ENCODE data around the gene TVP23A.

The TVP23A gene

GRCh38 chr16:10817963-10818941 lies at the start of gene TVP23A:
TVP23A (minus strand) TSS chr16:10818794; CDS start chr16:10818493, 301 bp downstream.
- DNase-seq (ENCODE audit: low spot score) = no peak

GRCh38 chr16:10868104-10868595 lies 49.6 kb upstream of the TVP23A start:
- DNase-seq (ENCODE audit: low spot score) = no peak

- no peak for DNase-seq (ENCODE audit: low spot score)
Observed at GRCh38 chr16:10867199-10867598, 48.6 kb upstream of the TVP23A start.

- no peak for DNase-seq (ENCODE audit: low spot score)
Observed at GRCh38 chr16:10865991-10866966, 47.7 kb upstream of the TVP23A start.

GRCh38 chr16:10862438-10862837 lies 43.8 kb upstream of the TVP23A start:
- no peak for DNase-seq (ENCODE audit: low spot score)

GRCh38 chr16:10859658-10860057 lies 41.1 kb upstream of the TVP23A start:
- DNase-seq (ENCODE audit: low spot score) = no peak

GRCh38 chr16:10859020-10859419 lies 40.4 kb upstream of the TVP23A start:
- DNase-seq (ENCODE audit: low spot score) = no peak

GRCh38 chr16:10858203-10858602 lies 39.6 kb upstream of the TVP23A start:
- no peak for DNase-seq (ENCODE audit: low spot score)

GRCh38 chr16:10856042-10856441 lies 37.4 kb upstream of the TVP23A start:
- no peak for DNase-seq (ENCODE audit: low spot score)

- DNase-seq (ENCODE audit: low spot score) = no peak
Observed at GRCh38 chr16:10852948-10853347, 34.4 kb upstream of the TVP23A start.

- no peak for DNase-seq (ENCODE audit: low spot score)
Observed at GRCh38 chr16:10852286-10852685, 33.7 kb upstream of the TVP23A start.

- DNase-seq (ENCODE audit: low spot score) = no peak
Observed at GRCh38 chr16:10851512-10851911, 32.9 kb upstream of the TVP23A start.

GRCh38 chr16:10850478-10850850 lies 31.9 kb upstream of the TVP23A start:
- no peak for DNase-seq (ENCODE audit: low spot score)

- no peak for DNase-seq (ENCODE audit: low spot score)
Observed at GRCh38 chr16:10849736-10850477, 31.3 kb upstream of the TVP23A start.

GRCh38 chr16:10847176-10847575 lies 28.6 kb upstream of the TVP23A start:
- DNase-seq (ENCODE audit: low spot score) = no peak

- peak; percentile 42 for DNase-seq (ENCODE audit: low spot score)
Observed at GRCh38 chr16:10846213-10846998, 27.8 kb upstream of the TVP23A start.

GRCh38 chr16:10840703-10841102 lies 22.1 kb upstream of the TVP23A start:
- DNase-seq (ENCODE audit: low spot score) = no peak

- no peak for DNase-seq (ENCODE audit: low spot score)
Observed at GRCh38 chr16:10839279-10839666, 20.7 kb upstream of the TVP23A start.

- no peak for DNase-seq (ENCODE audit: low spot score)
Observed at GRCh38 chr16:10838621-10839278, 20.2 kb upstream of the TVP23A start.

- no peak for DNase-seq (ENCODE audit: low spot score)
Observed at GRCh38 chr16:10836174-10836853, 17.7 kb upstream of the TVP23A start.

Measured in globus pallidus (tissue), 1 donor.